ENCODE measurements around the gene CRY1. TPM values are rescaled to one million over a fixed set of nuclear protein-coding genes. Genes with fewer than 3 reads are reported as not detected.
A peak's percentile ranks its signal among the peaks of the same experiment; 100 is the strongest.

CRY1 gene
- 10 to 100 TPM; 29.3 to 30.3 TPM for total RNA-seq

GRCh38 chr12:107093417-107094182, at the start of gene CRY1:
Gene CRY1, minus strand, starts transcription at chr12:107093549. Its CDS starts 588 bp downstream, at chr12:107092961.
- H3K27ac Mint-ChIP-seq: no peak within 1 kb of the TSS
- peak; percentile 93 for DNase-seq
- H3K4me1 Mint-ChIP-seq: peaks cover 9% of the 10 kb centered on the region
- no peaks in the 10 kb centered on the region for H3K27me3 Mint-ChIP-seq
- H3K36me3 Mint-ChIP-seq: peaks cover 9% of the 10 kb centered on the region
- H3K9me3 Mint-ChIP-seq: peaks cover 6% of the 10 kb centered on the region
- no peak within 1 kb of the TSS for H3K4me3 Mint-ChIP-seq

GRCh38 chr12:107139787-107140186, 46.4 kb upstream of the CRY1 start:
- no peaks in the 10 kb centered on the region for H3K4me1 Mint-ChIP-seq
- H3K4me3 Mint-ChIP-seq: no peak overlapping the region
- H3K27me3 Mint-ChIP-seq: no peaks in the 10 kb centered on the region
- H3K36me3 Mint-ChIP-seq: no peaks in the 10 kb centered on the region
- H3K27ac Mint-ChIP-seq: no peak overlapping the region
- H3K9me3 Mint-ChIP-seq: no peaks in the 10 kb centered on the region
- DNase-seq: no peak

- H3K27me3 Mint-ChIP-seq: no peaks in the 10 kb centered on the region
- H3K4me3 Mint-ChIP-seq: no peak overlapping the region
- H3K36me3 Mint-ChIP-seq: no peaks in the 10 kb centered on the region
- H3K27ac Mint-ChIP-seq: no peak overlapping the region
- no peak for DNase-seq
- no peaks in the 10 kb centered on the region for H3K9me3 Mint-ChIP-seq
- no peaks in the 10 kb centered on the region for H3K4me1 Mint-ChIP-seq
These were observed 45.6 kb upstream of the CRY1 start for GRCh38 chr12:107138990-107139389.

- DNase-seq: no peak
- H3K27me3 Mint-ChIP-seq: no peaks in the 10 kb centered on the region
- H3K4me1 Mint-ChIP-seq: no peaks in the 10 kb centered on the region
- no peak overlapping the region for H3K27ac Mint-ChIP-seq
- no peak overlapping the region for H3K4me3 Mint-ChIP-seq
- H3K36me3 Mint-ChIP-seq: no peaks in the 10 kb centered on the region
- H3K9me3 Mint-ChIP-seq: no peaks in the 10 kb centered on the region
These were observed 41.8 kb upstream of the CRY1 start for GRCh38 chr12:107135177-107135576.

- DNase-seq: peak; percentile 47
- no peaks in the 10 kb centered on the region for H3K36me3 Mint-ChIP-seq
These were observed 41.2 kb upstream of the CRY1 start for GRCh38 chr12:107134558-107134957.

GRCh38 chr12:107133462-107133861, 40.1 kb upstream of the CRY1 start:
- H3K4me1 Mint-ChIP-seq: no peaks in the 10 kb centered on the region
- H3K36me3 Mint-ChIP-seq: no peaks in the 10 kb centered on the region
- no peak overlapping the region for H3K4me3 Mint-ChIP-seq
- no peaks in the 10 kb centered on the region for H3K9me3 Mint-ChIP-seq
- H3K27ac Mint-ChIP-seq: no peak overlapping the region
- no peak for DNase-seq
- no peaks in the 10 kb centered on the region for H3K27me3 Mint-ChIP-seq

More at GRCh38 chr12:107134558-107134957, 41.2 kb upstream of the CRY1 start:
- Mint-ChIP-seq H3K27me3 (no peaks in the 10 kb centered on the region), H3K4me1 (no peaks in the 10 kb centered on the region), H3K4me3 (no peak overlapping the region), H3K9me3 (no peaks in the 10 kb centered on the region), H3K27ac (no peak overlapping the region)

DNA sequence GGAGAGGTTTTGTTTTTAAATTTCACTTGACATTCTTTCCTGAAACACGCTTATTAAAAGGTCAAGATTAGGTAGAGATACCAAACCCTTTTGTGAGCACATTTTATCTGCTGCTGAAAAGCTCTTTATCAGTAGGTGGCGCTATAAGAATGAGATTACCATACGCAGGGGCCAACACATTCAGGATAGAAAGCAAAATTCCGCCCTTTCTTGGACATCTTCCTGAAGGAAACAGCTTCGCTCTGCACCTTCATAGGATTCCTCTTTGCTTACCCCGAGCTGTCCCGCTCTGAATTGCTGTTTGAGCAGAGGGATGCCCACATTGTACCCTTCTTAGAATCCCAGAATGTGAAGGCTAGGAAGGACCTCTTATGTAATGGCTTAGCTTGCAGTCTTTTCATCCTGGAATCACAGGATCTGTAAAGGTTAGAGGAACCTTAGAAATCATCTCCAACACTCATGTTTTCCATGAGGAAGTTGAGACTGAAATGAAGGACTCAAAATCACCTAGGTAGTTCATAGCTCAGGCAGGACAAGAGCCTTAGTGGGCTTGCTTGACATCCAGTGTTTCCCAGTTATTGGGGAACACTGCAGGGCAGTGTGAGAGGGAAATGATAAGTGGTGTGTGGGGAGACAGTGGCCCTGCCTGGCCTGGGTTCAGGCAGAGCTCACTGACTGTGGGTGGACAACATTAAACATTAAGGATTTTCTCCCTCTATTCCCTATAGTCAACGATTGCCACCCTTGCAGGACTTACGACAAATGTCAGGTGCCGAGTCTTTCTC, 38.7 kb upstream of the CRY1 start:
- Mint-ChIP-seq H3K27me3 (no peaks in the 10 kb centered on the region), H3K9me3 (no peaks in the 10 kb centered on the region), H3K4me3 (no peak overlapping the region), H3K27ac (no peak overlapping the region), H3K4me1 (no peaks in the 10 kb centered on the region), H3K36me3 (no peaks in the 10 kb centered on the region)
- DNase-seq: no peak

DNA sequence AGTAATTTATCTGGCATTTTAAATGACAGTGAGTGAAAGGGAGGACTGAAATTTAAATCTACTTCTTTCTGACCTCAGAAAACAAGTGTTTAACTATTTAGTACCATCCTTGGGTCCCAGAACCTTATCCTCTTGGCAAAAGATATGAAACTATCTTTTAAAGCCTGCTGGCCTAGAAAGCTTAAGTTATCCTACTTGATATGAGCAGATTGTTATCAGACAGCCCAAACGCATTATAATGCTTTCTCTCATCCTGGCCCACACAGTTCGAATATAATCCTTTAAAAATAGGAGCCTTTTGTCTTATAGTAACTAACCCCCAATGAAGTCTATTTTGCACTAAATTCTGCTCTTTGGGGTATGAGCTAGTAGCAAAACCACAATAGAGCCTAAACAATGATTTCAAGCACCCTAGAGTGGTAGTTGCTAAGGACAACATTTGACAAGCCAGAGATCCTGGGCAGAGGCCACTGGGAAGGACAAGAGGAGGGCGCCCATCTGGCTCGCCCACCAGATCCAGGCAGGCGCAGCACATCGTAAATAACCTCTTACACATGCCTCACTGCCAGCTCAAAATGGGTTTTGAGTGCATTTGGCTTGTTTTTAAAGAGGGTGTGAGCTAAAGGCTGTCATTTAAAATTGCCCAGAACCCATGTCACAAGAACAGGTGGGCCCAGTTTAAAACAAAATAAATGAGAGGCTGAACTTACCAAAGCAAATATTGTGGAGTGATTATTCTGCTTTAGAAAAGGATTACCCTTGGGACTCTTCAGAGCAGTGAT, 37.7 kb upstream of the CRY1 start:
- Mint-ChIP-seq H3K9me3 (no peaks in the 10 kb centered on the region), H3K27ac (no peak overlapping the region), H3K4me1 (no peaks in the 10 kb centered on the region), H3K4me3 (no peak overlapping the region), H3K36me3 (no peaks in the 10 kb centered on the region), H3K27me3 (no peaks in the 10 kb centered on the region)
- no peak for DNase-seq

- no peaks in the 10 kb centered on the region for H3K36me3 Mint-ChIP-seq
- no peaks in the 10 kb centered on the region for H3K27me3 Mint-ChIP-seq
- H3K4me1 Mint-ChIP-seq: no peaks in the 10 kb centered on the region
- H3K4me3 Mint-ChIP-seq: no peak overlapping the region
- no peak overlapping the region for H3K27ac Mint-ChIP-seq
- H3K9me3 Mint-ChIP-seq: no peaks in the 10 kb centered on the region
- no peak for DNase-seq
These were observed 36.1 kb upstream of the CRY1 start for GRCh38 chr12:107129315-107129930.

DNA sequence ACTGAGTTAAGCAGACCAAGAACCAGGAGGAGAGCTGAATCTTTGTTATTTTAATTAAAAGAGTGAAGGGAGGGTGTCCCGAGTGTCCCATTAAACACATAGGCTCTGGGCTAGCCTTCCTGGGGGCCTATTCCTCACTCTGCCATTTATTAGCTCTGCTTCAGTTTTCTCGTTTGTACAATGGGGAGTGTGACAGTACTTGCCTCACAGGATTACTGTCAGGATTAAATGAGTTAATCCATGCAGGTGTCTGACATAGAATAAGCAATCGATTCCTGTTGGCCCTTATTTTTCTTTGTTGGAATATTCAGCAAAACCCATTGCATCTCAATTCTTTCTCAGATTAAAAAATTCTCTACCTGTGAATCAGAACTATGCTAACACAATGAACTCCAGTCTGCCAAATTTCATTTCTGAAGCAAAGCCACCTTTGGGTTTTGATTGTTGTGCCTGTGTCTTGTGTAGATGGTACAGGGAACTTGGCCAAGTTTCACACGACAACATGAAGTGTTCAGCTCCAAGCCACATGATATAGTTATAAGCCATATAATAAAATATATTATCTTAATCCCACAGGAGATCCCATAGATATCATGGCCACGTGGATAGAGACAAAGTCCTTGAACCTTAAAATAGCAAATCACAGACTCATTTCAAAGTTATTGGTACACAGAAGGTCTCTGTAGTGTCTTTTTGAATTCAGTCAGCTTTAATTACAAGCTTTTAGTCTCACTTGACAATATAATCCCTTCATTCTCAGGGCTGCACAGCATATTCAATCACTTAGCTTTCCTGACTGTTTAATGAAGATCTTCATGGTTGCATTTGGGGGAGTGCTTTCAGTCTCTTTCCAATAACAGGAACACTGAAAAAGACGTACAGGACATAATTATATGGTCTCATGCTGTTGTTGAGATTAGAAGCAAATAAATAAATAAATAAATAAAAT, 34.4 kb upstream of the CRY1 start:
- Mint-ChIP-seq H3K4me3 (no peak overlapping the region), H3K4me1 (no peaks in the 10 kb centered on the region), H3K36me3 (no peaks in the 10 kb centered on the region), H3K27ac (no peak overlapping the region), H3K9me3 (no peaks in the 10 kb centered on the region), H3K27me3 (peaks cover 5% of the 10 kb centered on the region)
- DNase-seq: no peak

GRCh38 chr12:107126796-107127481, 33.6 kb upstream of the CRY1 start:
- no peak for DNase-seq
- Mint-ChIP-seq H3K4me1 (no peaks in the 10 kb centered on the region), H3K4me3 (no peak overlapping the region), H3K27me3 (peaks cover 13% of the 10 kb centered on the region), H3K27ac (no peak overlapping the region), H3K36me3 (no peaks in the 10 kb centered on the region), H3K9me3 (no peaks in the 10 kb centered on the region)

DNA sequence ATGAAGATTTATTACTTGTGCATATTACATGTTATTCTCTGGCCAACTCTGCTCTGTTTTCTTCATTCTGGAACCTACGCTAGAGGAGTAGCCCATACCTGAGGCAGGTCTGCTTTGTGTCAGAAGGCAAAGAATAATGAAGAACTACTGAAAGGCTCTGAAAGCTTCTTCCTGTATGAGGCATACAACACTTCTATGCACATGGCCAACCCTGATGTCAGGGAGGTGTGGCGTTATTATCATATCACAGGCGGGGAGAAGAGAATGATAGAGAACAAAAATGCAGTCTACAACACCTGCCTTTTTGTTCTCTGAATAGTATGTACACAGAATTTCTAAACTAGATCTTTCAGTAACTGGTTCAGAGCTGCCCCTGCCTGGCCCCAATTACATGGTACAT, 32.5 kb upstream of the CRY1 start:
- H3K27me3 Mint-ChIP-seq: peaks cover 18% of the 10 kb centered on the region
- DNase-seq: no peak
- H3K9me3 Mint-ChIP-seq: no peaks in the 10 kb centered on the region
- no peaks in the 10 kb centered on the region for H3K36me3 Mint-ChIP-seq
- no peaks in the 10 kb centered on the region for H3K4me1 Mint-ChIP-seq
- no peak overlapping the region for H3K27ac Mint-ChIP-seq
- no peak overlapping the region for H3K4me3 Mint-ChIP-seq

GRCh38 chr12:107122452-107122958, 29.2 kb upstream of the CRY1 start:
- Mint-ChIP-seq H3K27me3 (peaks cover 18% of the 10 kb centered on the region), H3K36me3 (no peaks in the 10 kb centered on the region), H3K9me3 (no peaks in the 10 kb centered on the region), H3K4me3 (no peak overlapping the region), H3K4me1 (no peaks in the 10 kb centered on the region), H3K27ac (no peak overlapping the region)
- no peak for DNase-seq
